HepG2 (cell line): ENCODE measurements around the gene LY6G5B. TPM values are rescaled to one million over a fixed set of nuclear protein-coding genes. Genes with fewer than 3 reads are reported as not detected.
A peak's percentile ranks its signal among the peaks of the same experiment; 100 is the strongest.

Experiments used
- CBFB ChIP-seq: sonication (generic); formaldehyde crosslinking; IDR thresholded peaks from 2 replicates; pipeline ENCODE4 v1.4.0; 2020; ENCODE audit warnings: missing genetic modification reagents
- CC2D1A ChIP-seq: sonication (generic); formaldehyde crosslinking; IDR thresholded peaks from 2 replicates; pipeline ENCODE4 v1.8.1; 2023; ENCODE audit warnings: mild to moderate bottlenecking, missing genetic modification reagents
- CEBPG ChIP-seq: IDR thresholded peaks from 2 replicates; pipeline ENCODE4 v1.6.1; 2016
- FOXM1 ChIP-seq: sonication (generic); formaldehyde crosslinking; IDR thresholded peaks from 2 replicates; pipeline ENCODE4 v1.5.0; 2020; ENCODE audit warnings: missing genetic modification reagents
- HIVEP1 ChIP-seq: sonication (generic); formaldehyde crosslinking; IDR thresholded peaks from 2 replicates; pipeline ENCODE4 v1.4.0; 2020; ENCODE audit warnings: mild to moderate bottlenecking, missing genetic modification reagents
- KLF16 ChIP-seq, 2 experiments: sonication (generic) in 1 of 2; formaldehyde crosslinking in 1 of 2; IDR thresholded peaks; 2 replicates each; pipeline versions ENCODE4 v1.6.1 to v1.8.0; 2016 to 2023; ENCODE audit warnings: missing genetic modification reagents in 2 of 2, missing compliant biosample characterization in 1 of 2
- MXI1 ChIP-seq: IDR thresholded peaks from 3 replicates; pipeline ENCODE4 v1.6.1; 2012; ENCODE audit warnings: low read depth, low read length, inconsistent platforms, borderline replicate concordance
- NR2F6 ChIP-seq, 2 experiments: IDR thresholded peaks; 2 replicates each; pipeline ENCODE4 v1.6.1; 2016; ENCODE audit warnings: antibody characterized with exemption in 1 of 2, mild to moderate bottlenecking in 1 of 2
- SIX1 ChIP-seq: sonication (generic); formaldehyde crosslinking; IDR thresholded peaks from 2 replicates; pipeline ENCODE4 v1.4.0; 2020; ENCODE audit warnings: missing genetic modification reagents, borderline replicate concordance
- SKI ChIP-seq: fragments of 450-650 bp; IDR thresholded peaks from one replicate; pipeline ENCODE4 v1.6.1; 2018; ENCODE audit warnings: mild to moderate bottlenecking; ENCODE audit not compliant: partially characterized antibody
- SMAD1 ChIP-seq: sonication (generic); formaldehyde crosslinking; IDR thresholded peaks from 2 replicates; pipeline ENCODE4 v1.4.0; 2020; ENCODE audit warnings: missing genetic modification reagents, low read depth, mild to moderate bottlenecking, borderline replicate concordance
- SMYD3 ChIP-seq: sonication (generic); formaldehyde crosslinking; IDR thresholded peaks from 2 replicates; pipeline ENCODE4 v1.8.1; 2023; ENCODE audit warnings: mild to moderate bottlenecking, missing genetic modification reagents
- SRSF9 ChIP-seq: fragments of 200-400 bp; formaldehyde crosslinking; IDR thresholded peaks from 2 replicates; pipeline ENCODE4 v1.6.1; 2018; ENCODE audit warnings: borderline replicate concordance, mild to moderate bottlenecking, low read depth, low read length; ENCODE audit not compliant: insufficient read depth, poor library complexity, severe bottlenecking
- ZFP90 ChIP-seq: sonication (generic); formaldehyde crosslinking; IDR thresholded peaks from 2 replicates; pipeline ENCODE4 v1.8.0; 2022; ENCODE audit warnings: missing genetic modification reagents, mild to moderate bottlenecking, inconsistent platforms, borderline replicate concordance
- ZNF441 ChIP-seq: sonication (generic); formaldehyde crosslinking; IDR thresholded peaks from 2 replicates; pipeline ENCODE4 v1.7.0; 2021; ENCODE audit warnings: missing genetic modification reagents, borderline replicate concordance
- ZNF446 ChIP-seq: sonication (generic); formaldehyde crosslinking; IDR thresholded peaks from 2 replicates; pipeline ENCODE4 v1.5.0; 2020; ENCODE audit warnings: mild to moderate bottlenecking, missing genetic modification reagents
- ZNF746 ChIP-seq: sonication (generic); formaldehyde crosslinking; IDR thresholded peaks from 2 replicates; pipeline ENCODE4 v1.8.0; 2022; ENCODE audit warnings: mild to moderate bottlenecking, missing genetic modification reagents
- ZNF781 ChIP-seq: sonication (generic); formaldehyde crosslinking; IDR thresholded peaks from 2 replicates; pipeline ENCODE4 v1.5.1; 2020; ENCODE audit warnings: borderline replicate concordance, mild to moderate bottlenecking, missing genetic modification reagents; ENCODE audit errors: not compliant biosample characterization
- ZNF782 ChIP-seq: sonication (generic); formaldehyde crosslinking; IDR thresholded peaks from 2 replicates; pipeline ENCODE4 v1.4.0; 2020; ENCODE audit warnings: missing genetic modification reagents, mild to moderate bottlenecking, borderline replicate concordance
- ZSCAN20 ChIP-seq: sonication (generic); formaldehyde crosslinking; IDR thresholded peaks from 2 replicates; pipeline ENCODE4 v1.4.0; 2020; ENCODE audit warnings: missing genetic modification reagents, mild to moderate bottlenecking, borderline replicate concordance
- polyA plus RNA-seq, 8 experiments: library from polyadenylated mRNA; depleted of rRNA in 3 of 8; stranded (reverse) in 7 of 8; unstranded in 1 of 8; fragments of >200 nt; fragmentation: Illumina TruSeq in 4 of 8; extraction: Trizol in 4 of 8; gene quantifications; 2 replicates each; pipeline versions ENCODE4 v1.2.1 to v1.2.3, GENCODE V29; 2011 to 2016; ENCODE audit warnings: low read depth in 4 of 8, missing spikeins in 1 of 8, mixed read lengths in 1 of 8; ENCODE audit not compliant: insufficient read depth in 1 of 8
- total RNA-seq, 5 experiments: library from RNA; depleted of rRNA; stranded (reverse); fragments of >200 nt; fragmentation: Illumina TruSeq; extraction: Trizol; gene quantifications; 2 replicates each; pipeline ENCODE4 v1.2.3, GENCODE V29; 2016; ENCODE audit warnings: low read depth in 1 of 5
- TF ChIP-seq, protein P1 (sequence below): sonication (generic); formaldehyde crosslinking; IDR thresholded peaks from 2 replicates; pipeline ENCODE4 v1.5.0; 2020; ENCODE audit warnings: mild to moderate bottlenecking, missing genetic modification reagents
- TF ChIP-seq, protein P2 (sequence below): sonication (generic); formaldehyde crosslinking; IDR thresholded peaks from 2 replicates; pipeline ENCODE4 v1.8.1; 2023; ENCODE audit warnings: mild to moderate bottlenecking, missing genetic modification reagents
- TF ChIP-seq, protein P3 (sequence below): IDR thresholded peaks from 2 replicates; pipeline ENCODE4 v1.6.1; 2016; ENCODE audit warnings: low read depth, borderline replicate concordance

Gene LY6G5B
- total and polyA plus RNA-seq, 2 of the 13 experiments (the other 11 are each of a cell fraction or from before 2014, with no cell fraction given), result 7.8 to 15.7 TPM

DNA sequence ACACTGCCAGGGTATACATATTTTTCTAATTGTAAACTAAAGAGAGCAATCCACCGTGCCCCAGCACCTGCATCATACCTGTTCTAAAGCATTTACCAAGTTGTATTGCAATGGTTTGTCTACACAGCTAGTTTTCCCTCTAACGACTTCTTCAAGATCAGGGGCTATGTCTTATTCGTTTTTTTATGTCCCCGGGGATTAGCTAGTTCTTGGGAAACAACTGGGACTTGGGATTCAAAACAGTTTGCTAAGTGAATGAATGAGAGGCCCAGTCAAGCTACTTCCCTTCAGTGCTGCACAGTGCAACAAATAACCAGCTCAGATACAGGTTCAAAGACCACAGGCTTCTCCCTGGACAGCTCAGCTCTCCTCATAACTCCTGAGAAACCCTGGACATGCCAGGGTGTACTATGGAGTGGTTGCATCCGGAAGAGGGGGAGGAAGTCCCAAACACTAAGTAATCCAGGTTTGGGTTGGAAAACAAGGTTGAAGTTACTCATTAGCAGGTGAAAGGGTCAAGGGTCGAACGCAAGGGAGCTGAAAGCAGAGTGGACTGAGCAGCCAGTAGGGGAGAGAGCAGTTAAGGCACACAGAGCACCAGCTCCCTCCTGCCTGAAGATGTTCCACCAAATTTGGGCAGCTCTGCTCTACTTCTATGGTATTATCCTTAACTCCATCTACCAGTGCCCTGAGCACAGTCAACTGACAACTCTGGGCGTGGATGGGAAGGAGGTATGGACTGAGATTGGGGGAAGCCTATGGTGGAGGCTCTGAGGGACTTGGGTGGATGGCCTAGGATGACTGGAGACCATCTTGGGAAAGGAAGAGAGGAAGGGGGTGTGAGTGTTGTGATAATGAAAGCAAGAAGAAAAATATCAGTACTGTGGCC lies 14.2 kb upstream of the LY6G5B start, which contains the start of gene APOM (continued):
- TF ChIP-seq, protein P1, sequence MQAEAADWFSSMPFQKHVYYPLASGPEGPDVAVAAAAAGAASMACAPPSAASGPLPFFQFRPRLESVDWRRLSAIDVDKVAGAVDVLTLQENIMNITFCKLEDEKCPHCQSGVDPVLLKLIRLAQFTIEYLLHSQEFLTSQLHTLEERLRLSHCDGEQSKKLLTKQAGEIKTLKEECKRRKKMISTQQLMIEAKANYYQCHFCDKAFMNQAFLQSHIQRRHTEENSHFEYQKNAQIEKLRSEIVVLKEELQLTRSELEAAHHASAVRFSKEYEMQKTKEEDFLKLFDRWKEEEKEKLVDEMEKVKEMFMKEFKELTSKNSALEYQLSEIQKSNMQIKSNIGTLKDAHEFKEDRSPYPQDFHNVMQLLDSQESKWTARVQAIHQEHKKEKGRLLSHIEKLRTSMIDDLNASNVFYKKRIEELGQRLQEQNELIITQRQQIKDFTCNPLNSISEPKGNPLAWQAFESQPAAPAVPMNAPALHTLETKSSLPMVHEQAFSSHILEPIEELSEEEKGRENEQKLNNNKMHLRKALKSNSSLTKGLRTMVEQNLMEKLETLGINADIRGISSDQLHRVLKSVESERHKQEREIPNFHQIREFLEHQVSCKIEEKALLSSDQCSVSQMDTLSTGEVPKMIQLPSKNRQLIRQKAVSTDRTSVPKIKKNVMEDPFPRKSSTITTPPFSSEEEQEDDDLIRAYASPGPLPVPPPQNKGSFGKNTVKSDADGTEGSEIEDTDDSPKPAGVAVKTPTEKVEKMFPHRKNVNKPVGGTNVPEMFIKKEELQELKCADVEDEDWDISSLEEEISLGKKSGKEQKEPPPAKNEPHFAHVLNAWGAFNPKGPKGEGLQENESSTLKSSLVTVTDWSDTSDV (CRISPR knock-in tag), result no peak
- TF ChIP-seq ZNF746 (peak; percentile 95), KLF16 (CRISPR knock-in tag; IDR thresholded peaks at IDR 0.05) (peak in 1 of 2 experiments; percentile 94; a peak in 2 of 4 replicates), FOXM1 (CRISPR knock-in tag) (0 out of 2 replicates have a peak, but pooled peaks have one; percentile 50), ZSCAN20 (CRISPR knock-in tag) (peak; percentile 82), ZNF782 (peak; percentile 76; the same call in 1 of the 2 replicates), SIX1 (CRISPR knock-in tag) (peak; percentile 73; the same call in 1 of the 2 replicates), SMAD1 (CRISPR knock-in tag) (peak; percentile 88), CEBPG (CRISPR knock-in tag) (peak; percentile 79), CC2D1A (CRISPR knock-in tag) (no peak), ZFP90 (peak; percentile 68; the same call in 1 of the 2 replicates), NR2F6 (IDR thresholded peaks at IDR 0.05) (peak; percentile 99), NR2F6 (CRISPR knock-in tag; IDR thresholded peaks at IDR 0.05) (peak; percentile 99), ZNF781 (CRISPR knock-in tag) (peak; percentile 96), SMYD3 (CRISPR knock-in tag) (peak; percentile 96), SRSF9 (no peak), CBFB (peak; percentile 56; the same call in 1 of the 2 replicates), SKI (peak; percentile 10), MXI1 (peak; percentile 83; the same call in 1 of the 3 replicates), HIVEP1 (CRISPR knock-in tag) (peak; percentile 93), ZNF441 (CRISPR knock-in tag) (peak; percentile 76; the same call in 1 of the 2 replicates), ZNF446 (CRISPR knock-in tag) (no peak)
- TF ChIP-seq, protein P2, sequence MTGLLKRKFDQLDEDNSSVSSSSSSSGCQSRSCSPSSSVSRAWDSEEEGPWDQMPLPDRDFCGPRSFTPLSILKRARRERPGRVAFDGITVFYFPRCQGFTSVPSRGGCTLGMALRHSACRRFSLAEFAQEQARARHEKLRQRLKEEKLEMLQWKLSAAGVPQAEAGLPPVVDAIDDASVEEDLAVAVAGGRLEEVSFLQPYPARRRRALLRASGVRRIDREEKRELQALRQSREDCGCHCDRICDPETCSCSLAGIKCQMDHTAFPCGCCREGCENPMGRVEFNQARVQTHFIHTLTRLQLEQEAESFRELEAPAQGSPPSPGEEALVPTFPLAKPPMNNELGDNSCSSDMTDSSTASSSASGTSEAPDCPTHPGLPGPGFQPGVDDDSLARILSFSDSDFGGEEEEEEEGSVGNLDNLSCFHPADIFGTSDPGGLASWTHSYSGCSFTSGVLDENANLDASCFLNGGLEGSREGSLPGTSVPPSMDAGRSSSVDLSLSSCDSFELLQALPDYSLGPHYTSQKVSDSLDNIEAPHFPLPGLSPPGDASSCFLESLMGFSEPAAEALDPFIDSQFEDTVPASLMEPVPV (CRISPR knock-in tag), result peak; percentile 94; the same call in 1 of the 2 replicates
- TF ChIP-seq, protein P3, sequence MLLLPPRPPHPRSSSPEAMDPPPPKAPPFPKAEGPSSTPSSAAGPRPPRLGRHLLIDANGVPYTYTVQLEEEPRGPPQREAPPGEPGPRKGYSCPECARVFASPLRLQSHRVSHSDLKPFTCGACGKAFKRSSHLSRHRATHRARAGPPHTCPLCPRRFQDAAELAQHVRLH (CRISPR knock-in tag), result peak; percentile 88; the same call in 1 of the 2 replicates
